GM19043 (cell line): ENCODE measurements around the gene MZT2A.
"Not testable (repeated sequence)": the region's sequence is repeated elsewhere in the genome, so short reads cannot be mapped to it uniquely, and the experiment has no call there.

ENCODE experiments used
- ATAC-seq: cut with Tn5 transposase; IDR thresholded peaks from one replicate; pipeline ENCODE4 v1.9.1; 2021; ENCODE audit warnings: low read depth; ENCODE audit not compliant: unreplicated experiment

MZT2A gene

DNA sequence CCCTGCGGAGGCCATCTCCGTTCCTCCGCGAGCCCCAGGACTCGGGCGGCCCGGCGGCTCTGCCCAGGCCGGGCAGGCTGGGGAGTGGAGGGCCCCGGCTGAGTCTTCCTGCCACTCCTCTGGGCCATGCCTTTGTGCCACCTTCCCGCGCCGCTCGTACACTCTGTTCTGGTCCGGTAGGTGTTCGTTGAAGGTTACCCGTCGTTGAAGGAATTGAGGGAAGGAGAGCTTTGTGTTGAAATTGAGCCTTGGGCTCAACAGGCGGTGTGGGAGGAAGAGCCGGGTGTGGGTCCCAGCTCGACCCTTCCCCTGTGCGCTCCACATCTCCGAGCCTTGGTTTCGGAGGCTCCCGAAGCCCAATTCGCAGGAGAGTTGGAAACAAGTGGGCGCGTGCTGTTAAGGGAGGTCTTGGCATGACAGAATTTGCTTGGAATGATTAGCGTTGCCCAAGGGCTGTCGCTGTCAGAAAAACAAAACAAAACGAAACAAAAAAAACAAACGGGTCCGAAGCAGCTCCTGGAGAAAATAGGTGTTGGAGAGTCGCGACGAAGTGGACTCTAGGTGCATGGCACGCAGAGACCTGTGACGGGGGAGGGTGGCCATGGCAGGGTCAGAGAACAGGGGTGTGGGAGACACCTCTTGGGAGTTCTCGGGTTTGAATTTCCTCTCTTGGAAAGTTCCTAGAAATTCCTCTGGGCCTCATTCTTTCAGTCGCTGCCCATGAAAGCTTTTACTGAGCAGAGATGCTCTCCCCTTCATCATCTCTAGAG is 1.2 kb upstream of the MZT2A start:
- peak; percentile 14 for ATAC-seq

GRCh38 chr2:131492418-131493198 is 411 bp upstream of the MZT2A start:
- ATAC-seq, result peak; percentile 68

DNA sequence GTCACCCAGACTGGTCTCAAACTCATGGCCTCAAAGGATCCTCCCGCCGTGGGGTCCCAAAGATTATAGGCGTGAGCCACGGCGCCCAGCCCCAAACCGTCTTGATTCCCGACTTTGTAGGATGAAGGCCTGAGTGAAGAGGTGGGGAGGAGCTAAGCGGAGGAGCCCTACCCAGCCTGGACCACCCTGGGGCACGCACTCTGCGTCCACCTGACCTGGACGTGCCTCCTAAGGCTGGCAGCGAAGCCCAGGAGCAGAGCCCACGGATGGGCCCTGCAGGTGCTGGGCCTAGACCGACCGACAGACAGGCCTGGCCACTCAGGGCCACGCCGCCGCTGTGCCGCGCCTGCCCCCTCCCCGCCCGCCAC is 744 bp downstream of the MZT2A start:
- peak; percentile 4 for ATAC-seq

GRCh38 chr2:131490616-131491468 is 1.4 kb downstream of the MZT2A start:
- ATAC-seq, result not testable (repeated sequence)

DNA sequence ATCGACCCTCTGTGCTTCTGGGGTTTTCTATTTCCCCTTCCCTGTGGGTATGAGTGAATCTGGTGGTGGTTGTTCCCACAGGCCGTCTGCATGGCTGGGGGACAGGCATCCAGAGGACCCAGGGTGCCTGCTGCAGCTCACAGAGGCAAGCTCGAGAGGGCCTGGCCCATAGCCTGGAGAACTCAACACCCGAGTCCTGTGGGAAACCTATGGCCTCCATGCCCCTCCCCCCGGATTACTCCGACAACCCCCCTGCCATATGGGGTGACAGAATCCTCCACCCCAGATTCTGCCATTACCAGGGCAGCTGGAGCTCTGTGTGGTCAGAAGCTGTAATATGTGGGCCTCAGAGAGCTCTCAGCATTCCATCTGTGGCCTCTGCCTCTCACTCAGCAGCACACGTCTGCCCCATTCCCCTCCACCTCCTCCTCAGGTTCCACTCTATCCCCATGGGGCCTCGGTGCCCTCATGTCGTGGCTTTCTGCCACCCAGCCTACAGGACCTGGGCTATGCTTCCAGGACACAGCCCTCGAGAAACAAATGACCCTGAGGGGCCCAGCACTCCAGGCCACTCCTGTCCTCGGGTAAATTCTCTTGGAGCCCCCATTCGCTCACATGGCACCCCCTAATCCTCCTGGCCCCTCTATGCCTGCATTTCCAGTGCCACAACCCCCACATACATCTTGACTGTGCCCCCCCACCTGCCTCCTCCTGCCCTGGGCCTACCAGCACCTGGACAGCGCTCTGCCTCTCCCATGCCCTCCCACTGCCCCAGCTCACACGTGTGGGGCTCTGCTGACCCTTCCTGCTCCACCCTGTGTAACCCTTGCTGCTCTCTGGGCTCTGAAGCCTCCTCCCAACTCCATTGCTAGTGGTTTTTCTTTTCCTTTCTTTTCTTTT is 3.6 kb downstream of the MZT2A start:
- ATAC-seq, result no peak

- ATAC-seq, result not testable (repeated sequence)
These were observed 5.8 kb downstream of the MZT2A start for GRCh38 chr2:131486201-131486902.

GRCh38 chr2:131484906-131485460 is 7.2 kb downstream of the MZT2A start:
- ATAC-seq, result not testable (repeated sequence)

GRCh38 chr2:131483981-131484820 is 8.0 kb downstream of the MZT2A start:
- ATAC-seq, result not testable (repeated sequence)

- ATAC-seq, result not testable (repeated sequence)
These were observed 9.6 kb downstream of the MZT2A start for GRCh38 chr2:131482506-131483155.

GRCh38 chr2:131480351-131480750 is 11.8 kb downstream of the MZT2A start:
- not testable (repeated sequence) for ATAC-seq

GRCh38 chr2:131478850-131479461 is 13.2 kb downstream of the MZT2A start:
- ATAC-seq, result not testable (repeated sequence)

DNA sequence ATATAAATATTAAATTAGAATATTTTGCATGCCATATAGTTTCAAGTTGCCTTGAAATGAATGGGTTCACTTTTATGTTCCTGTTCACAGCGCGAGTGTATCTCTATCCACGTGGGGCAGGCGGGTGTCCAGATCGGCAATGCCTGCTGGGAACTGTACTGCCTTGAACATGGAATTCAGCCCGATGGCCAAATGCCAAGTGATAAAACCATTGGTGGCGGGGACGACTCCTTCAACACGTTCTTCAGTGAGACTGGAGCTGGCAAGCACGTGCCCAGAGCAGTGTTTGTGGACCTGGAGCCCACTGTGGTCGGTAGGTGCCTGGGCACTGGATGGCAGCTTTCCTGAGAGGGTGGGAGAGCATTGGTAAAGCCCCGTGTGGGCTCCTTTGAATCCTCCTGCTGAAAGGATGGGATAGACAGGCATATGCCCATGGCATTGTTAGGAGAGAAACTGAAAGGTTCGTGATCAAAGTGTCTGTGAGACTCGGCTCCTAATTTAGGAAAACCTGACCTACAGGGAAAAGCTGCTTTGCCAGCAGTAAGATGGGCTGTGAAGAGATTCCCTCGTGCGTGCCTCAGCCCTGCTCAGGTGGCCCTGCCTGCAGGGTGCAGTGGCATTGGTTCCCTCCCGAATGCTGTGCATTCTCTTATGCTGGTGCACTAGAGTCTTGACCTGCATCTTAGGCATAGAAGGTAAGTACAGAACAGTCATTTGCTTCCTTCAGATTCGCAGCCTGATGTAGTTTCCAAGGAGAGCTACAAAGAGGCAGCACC is 13.9 kb downstream of the MZT2A start:
- ATAC-seq, result not testable (repeated sequence)

DNA sequence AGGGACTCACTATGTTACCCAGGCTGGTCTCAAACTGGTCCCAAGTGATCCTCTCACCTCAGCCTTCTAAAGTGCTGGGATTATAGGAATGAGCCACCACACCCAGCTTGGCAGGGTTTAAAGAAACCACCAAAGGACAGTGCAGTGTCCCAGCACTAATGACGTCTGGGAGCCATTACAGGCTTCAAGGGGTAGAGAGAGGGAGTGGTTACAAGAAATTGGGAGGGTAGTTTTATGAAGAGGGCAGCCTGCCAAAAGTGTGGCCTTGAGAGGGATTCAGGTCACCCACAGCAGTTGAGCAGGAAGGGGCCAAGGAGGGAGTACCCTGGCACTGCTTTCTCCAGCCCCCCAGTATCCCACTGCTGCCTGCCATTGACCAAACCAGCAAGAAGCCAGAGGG is 15.0 kb downstream of the MZT2A start:
- ATAC-seq, result not testable (repeated sequence)

- not testable (repeated sequence) for ATAC-seq
These were observed 15.8 kb downstream of the MZT2A start for GRCh38 chr2:131476363-131476762.

DNA sequence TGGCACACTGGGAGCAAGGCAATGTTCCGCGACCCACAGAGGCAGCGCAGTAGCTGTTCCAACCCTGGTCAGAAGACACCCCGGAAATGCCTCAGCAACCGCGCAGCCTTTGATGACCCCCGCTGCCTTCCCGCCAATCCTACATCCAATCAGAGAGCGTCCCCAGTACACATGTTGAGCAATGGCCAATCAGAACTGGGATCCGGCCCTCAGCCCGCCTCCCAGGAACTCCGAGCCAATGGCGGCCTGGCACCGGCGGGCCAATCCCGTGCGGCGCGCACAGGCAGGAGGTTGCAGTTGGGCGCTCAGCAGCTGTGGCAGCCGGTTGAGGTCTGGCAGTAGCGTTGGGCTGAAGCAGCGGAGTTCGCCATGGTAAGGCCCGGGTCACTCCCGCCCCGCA is 16.4 kb downstream of the MZT2A start, which contains the start of gene TUBA3D:
TSS of gene TUBA3D (plus strand) at position 289 of the 400 bp plus-strand sequence. CDS start at position 370, 81 bp downstream.
- ATAC-seq, result no peak

- ATAC-seq, result not testable (repeated sequence)
These were observed 18.9 kb downstream of the MZT2A start for GRCh38 chr2:131473266-131473665.
